Measurements from ENCODE around the gene SF3B4.
"Not testable (repeated sequence)": the region's sequence is repeated elsewhere in the genome, so short reads cannot be mapped to it uniquely, and the experiment has no call there.

The SF3B4 gene

GRCh38 chr1:149927563-149928400, at the start of gene SF3B4:
Gene SF3B4 (minus strand): TSS chr1:149927803. CDS start chr1:149927759, 44 bp downstream.
- peak; percentile 89 for DNase-seq (ENCODE audit: low spot score)

GRCh38 chr1:149977345-149977744, 49.7 kb upstream of the SF3B4 start:
- no peak for DNase-seq (ENCODE audit: low spot score)

- DNase-seq (ENCODE audit: low spot score), result no peak
Measured at GRCh38 chr1:149972547-149972946, 44.9 kb upstream of the SF3B4 start.

GRCh38 chr1:149967646-149968045, 40.0 kb upstream of the SF3B4 start:
- DNase-seq (ENCODE audit: low spot score), result no peak

GRCh38 chr1:149967041-149967440, 39.4 kb upstream of the SF3B4 start:
- DNase-seq (ENCODE audit: low spot score), result no peak

GRCh38 chr1:149966405-149966804, 38.8 kb upstream of the SF3B4 start:
- DNase-seq (ENCODE audit: low spot score), result no peak

- DNase-seq (ENCODE audit: low spot score), result no peak
Measured at GRCh38 chr1:149965440-149965839, 37.8 kb upstream of the SF3B4 start.

GRCh38 chr1:149963358-149963757, 35.8 kb upstream of the SF3B4 start:
- DNase-seq (ENCODE audit: low spot score), result peak; percentile 63

GRCh38 chr1:149962736-149963135, 35.1 kb upstream of the SF3B4 start:
- DNase-seq (ENCODE audit: low spot score), result no peak

- peak; percentile 59 for DNase-seq (ENCODE audit: low spot score)
Measured at GRCh38 chr1:149962039-149962647, 34.5 kb upstream of the SF3B4 start.

GRCh38 chr1:149957548-149957947, 29.9 kb upstream of the SF3B4 start:
- not testable (repeated sequence) for DNase-seq (ENCODE audit: low spot score)

- no peak for DNase-seq (ENCODE audit: low spot score)
Measured at GRCh38 chr1:149949911-149950310, 22.3 kb upstream of the SF3B4 start.

GRCh38 chr1:149945206-149945605, 17.6 kb upstream of the SF3B4 start:
- peak; percentile 91 for DNase-seq (ENCODE audit: low spot score)

GRCh38 chr1:149942885-149943284, 15.3 kb upstream of the SF3B4 start:
- no peak for DNase-seq (ENCODE audit: low spot score)

GRCh38 chr1:149942207-149942606, 14.6 kb upstream of the SF3B4 start:
- no peak for DNase-seq (ENCODE audit: low spot score)

- no peak for DNase-seq (ENCODE audit: low spot score)
Measured at GRCh38 chr1:149940427-149940826, 12.8 kb upstream of the SF3B4 start.

GRCh38 chr1:149938668-149939003, 11.0 kb upstream of the SF3B4 start:
- not testable (repeated sequence) for DNase-seq (ENCODE audit: low spot score)

- DNase-seq (ENCODE audit: low spot score), result no peak
Measured at GRCh38 chr1:149937759-149938158, 10.2 kb upstream of the SF3B4 start.

- peak; percentile 83 for DNase-seq (ENCODE audit: low spot score)
Measured at GRCh38 chr1:149936992-149937705, 9.5 kb upstream of the SF3B4 start.

GRCh38 chr1:149936170-149936991, 8.8 kb upstream of the SF3B4 start, which contains the start of gene MTMR11:
Gene MTMR11 (minus strand): TSS chr1:149936879. CDS start chr1:149936647, 232 bp downstream.
- peak; percentile 82 for DNase-seq (ENCODE audit: low spot score)

- no peak for DNase-seq (ENCODE audit: low spot score)
Measured at GRCh38 chr1:149934356-149934755, 6.8 kb upstream of the SF3B4 start.

- no peak for DNase-seq (ENCODE audit: low spot score)
Measured at GRCh38 chr1:149933208-149933607, 5.6 kb upstream of the SF3B4 start.
